ENCODE data around the gene CEP170B.
A peak's percentile ranks its signal among the peaks of the same experiment; 100 is the strongest.
"Not testable (repeated sequence)": the region's sequence is repeated elsewhere in the genome, so short reads cannot be mapped to it uniquely, and the experiment has no call there.

Gene CEP170B

GRCh38 chr14:104931771-104932675, 67.0 kb downstream of the CEP170B start:
- DNase-seq (ENCODE audit: low read depth in 2 of 2): no peak

- DNase-seq (ENCODE audit: low read depth in 2 of 2): peak; percentile 71 to 72
Measured at GRCh38 chr14:104932676-104933631, 67.9 kb downstream of the CEP170B start.

- DNase-seq (ENCODE audit: low read depth in 2 of 2): no peak
Measured at GRCh38 chr14:104933746-104934733, 69.0 kb downstream of the CEP170B start.

- DNase-seq (ENCODE audit: low read depth in 2 of 2): no peak
Measured at GRCh38 chr14:104935026-104935650, 70.1 kb downstream of the CEP170B start.

GRCh38 chr14:104935955-104936354, 70.9 kb downstream of the CEP170B start:
- DNase-seq (ENCODE audit: low read depth in 2 of 2): no peak

- no peak for DNase-seq (ENCODE audit: low read depth in 2 of 2)
Measured at GRCh38 chr14:104936361-104937155, 71.5 kb downstream of the CEP170B start.

GRCh38 chr14:104937161-104937560, 72.1 kb downstream of the CEP170B start:
- DNase-seq (ENCODE audit: low read depth in 2 of 2): no peak

- DNase-seq (ENCODE audit: low read depth in 2 of 2): no peak
Measured at GRCh38 chr14:104937694-104938365, 72.8 kb downstream of the CEP170B start.

- DNase-seq (ENCODE audit: low read depth in 2 of 2): no peak
Measured at GRCh38 chr14:104938436-104938835, 73.4 kb downstream of the CEP170B start.

GRCh38 chr14:104938960-104939359, 73.9 kb downstream of the CEP170B start:
- DNase-seq (ENCODE audit: low read depth in 2 of 2): no peak

GRCh38 chr14:104939666-104940410, 74.8 kb downstream of the CEP170B start:
- no peak for DNase-seq (ENCODE audit: low read depth in 2 of 2)

GRCh38 chr14:104940526-104941150, 75.6 kb downstream of the CEP170B start:
- no peak for DNase-seq (ENCODE audit: low read depth in 2 of 2)

- no peak for DNase-seq (ENCODE audit: low read depth in 2 of 2)
Measured at GRCh38 chr14:104941508-104942365, 76.7 kb downstream of the CEP170B start.

- DNase-seq (ENCODE audit: low read depth in 2 of 2): no peak
Measured at GRCh38 chr14:104942586-104942985, 77.5 kb downstream of the CEP170B start.

GRCh38 chr14:104943216-104944015, 78.3 kb downstream of the CEP170B start:
- DNase-seq (ENCODE audit: low read depth in 2 of 2): not testable (repeated sequence)

- not testable (repeated sequence) for DNase-seq (ENCODE audit: low read depth in 2 of 2)
Measured at GRCh38 chr14:104944016-104944308, 78.9 kb downstream of the CEP170B start.
